GM21528 (cell line): ENCODE data around the gene ADARB1.

Experiments used
- ATAC-seq: cut with Tn5 transposase; IDR thresholded peaks from one replicate; pipeline ENCODE4 v1.9.1; 2021; ENCODE audit warnings: mild to moderate bottlenecking, moderate library complexity; ENCODE audit not compliant: unreplicated experiment, low FRiP score

ADARB1 gene

GRCh38 chr21:45246386-45247320, 172.3 kb downstream of the ADARB1 start:
- no peak for ATAC-seq

- ATAC-seq: no peak
Observed at GRCh38 chr21:45248301-45248892, 174.0 kb downstream of the ADARB1 start.

- ATAC-seq: no peak
Observed at GRCh38 chr21:45248893-45249381, 174.6 kb downstream of the ADARB1 start.

- no peak for ATAC-seq
Observed at GRCh38 chr21:45249626-45250025, 175.2 kb downstream of the ADARB1 start.

GRCh38 chr21:45250272-45250671, 175.9 kb downstream of the ADARB1 start:
- ATAC-seq: no peak

GRCh38 chr21:45250914-45251634, 176.7 kb downstream of the ADARB1 start:
- ATAC-seq: no peak

GRCh38 chr21:45251635-45252447, 177.5 kb downstream of the ADARB1 start:
- ATAC-seq: no peak

- ATAC-seq: no peak
Observed at GRCh38 chr21:45252448-45252925, 178.1 kb downstream of the ADARB1 start.

GRCh38 chr21:45253180-45253579, 178.8 kb downstream of the ADARB1 start:
- ATAC-seq: no peak

- no peak for ATAC-seq
Observed at GRCh38 chr21:45253633-45254459, 179.5 kb downstream of the ADARB1 start.

GRCh38 chr21:45254460-45254930, 180.1 kb downstream of the ADARB1 start:
- ATAC-seq: no peak

- ATAC-seq: no peak
Observed at GRCh38 chr21:45255381-45256020, 181.1 kb downstream of the ADARB1 start.

GRCh38 chr21:45256021-45256911, 181.9 kb downstream of the ADARB1 start:
- ATAC-seq: no peak

GRCh38 chr21:45256912-45257672, 182.7 kb downstream of the ADARB1 start:
- ATAC-seq: no peak

GRCh38 chr21:45257673-45258341, 183.4 kb downstream of the ADARB1 start:
- no peak for ATAC-seq

- ATAC-seq: no peak
Observed at GRCh38 chr21:45258466-45258865, 184.1 kb downstream of the ADARB1 start.
